ENCODE measurements around the gene ORAI3. TPM values are rescaled to one million over a fixed set of nuclear protein-coding genes. Genes with fewer than 3 reads are reported as not detected.
A peak's percentile ranks its signal among the peaks of the same experiment; 100 is the strongest.

Gene ORAI3
- total RNA-seq, 1 donor from 2014 or later, result 10.2 TPM

GRCh38 chr16:30982548-30983288 lies 33.9 kb downstream of the ORAI3 start:
- Histone ChIP-seq H2AFZ (replicated peaks) (no peak overlapping the region), H3K79me2 (ENCODE audit: low read depth) (no peaks in the 10 kb centered on the region), H3K9ac (no peak overlapping the region), H3K27ac (no peak overlapping the region), H3K9me3 (ENCODE audit: low read depth) (no peaks in the 10 kb centered on the region), H4K20me1 (ENCODE audit: low read depth) (peaks cover 9% of the 10 kb centered on the region), H3K4me3 (no peak overlapping the region), H3K4me1 (no peaks in the 10 kb centered on the region), H3K4me2 (no peak overlapping the region), H3K27me3 (no peaks in the 10 kb centered on the region), H3K36me3 (no peaks in the 10 kb centered on the region), H3F3A (ENCODE audit: low read depth) (peaks cover 10% of the 10 kb centered on the region)
- Mint-ChIP-seq H3K27ac (peak overlapping the region; percentile 63), H3K4me1 (no peaks in the 10 kb centered on the region), H3K27me3 (ENCODE audit: insufficient read depth, low read depth) (peaks cover 11% of the 10 kb centered on the region), H3K36me3 (peaks cover 14% of the 10 kb centered on the region), H3K9me3 (no peaks in the 10 kb centered on the region), H3K4me3 (peak overlapping the region; percentile 13)
- TF ChIP-seq EZH2 (IDR thresholded peaks at IDR 0.05), result no peak
- TF ChIP-seq, protein P1, sequence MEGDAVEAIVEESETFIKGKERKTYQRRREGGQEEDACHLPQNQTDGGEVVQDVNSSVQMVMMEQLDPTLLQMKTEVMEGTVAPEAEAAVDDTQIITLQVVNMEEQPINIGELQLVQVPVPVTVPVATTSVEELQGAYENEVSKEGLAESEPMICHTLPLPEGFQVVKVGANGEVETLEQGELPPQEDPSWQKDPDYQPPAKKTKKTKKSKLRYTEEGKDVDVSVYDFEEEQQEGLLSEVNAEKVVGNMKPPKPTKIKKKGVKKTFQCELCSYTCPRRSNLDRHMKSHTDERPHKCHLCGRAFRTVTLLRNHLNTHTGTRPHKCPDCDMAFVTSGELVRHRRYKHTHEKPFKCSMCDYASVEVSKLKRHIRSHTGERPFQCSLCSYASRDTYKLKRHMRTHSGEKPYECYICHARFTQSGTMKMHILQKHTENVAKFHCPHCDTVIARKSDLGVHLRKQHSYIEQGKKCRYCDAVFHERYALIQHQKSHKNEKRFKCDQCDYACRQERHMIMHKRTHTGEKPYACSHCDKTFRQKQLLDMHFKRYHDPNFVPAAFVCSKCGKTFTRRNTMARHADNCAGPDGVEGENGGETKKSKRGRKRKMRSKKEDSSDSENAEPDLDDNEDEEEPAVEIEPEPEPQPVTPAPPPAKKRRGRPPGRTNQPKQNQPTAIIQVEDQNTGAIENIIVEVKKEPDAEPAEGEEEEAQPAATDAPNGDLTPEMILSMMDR (IDR thresholded peaks at IDR 0.05), result no peak
- DNase-seq (ENCODE audit: low spot score), result no peak

GRCh38 chr16:30983289-30983889 lies 34.5 kb downstream of the ORAI3 start:
- no peak overlapping the region for H3K4me2 ChIP-seq
- H3K9me3 ChIP-seq (ENCODE audit: low read depth), result no peaks in the 10 kb centered on the region
- H3K4me3 ChIP-seq, result no peak overlapping the region
- no peak overlapping the region for H3K27ac ChIP-seq
- no peaks in the 10 kb centered on the region for H3K79me2 ChIP-seq (ENCODE audit: low read depth)
- no peaks in the 10 kb centered on the region for H3K27me3 ChIP-seq
- H4K20me1 ChIP-seq (ENCODE audit: low read depth), result peaks cover 8% of the 10 kb centered on the region
- H2AFZ ChIP-seq (replicated peaks), result no peak overlapping the region
- no peaks in the 10 kb centered on the region for H3K4me1 ChIP-seq
- peaks cover 14% of the 10 kb centered on the region for H3K36me3 Mint-ChIP-seq
- H3K9ac ChIP-seq, result no peak overlapping the region
- H3K27ac Mint-ChIP-seq, result no peak overlapping the region
- H3F3A ChIP-seq (ENCODE audit: low read depth), result peaks cover 10% of the 10 kb centered on the region
- H3K27me3 Mint-ChIP-seq (ENCODE audit: insufficient read depth, low read depth), result peaks cover 11% of the 10 kb centered on the region
- no peaks in the 10 kb centered on the region for H3K36me3 ChIP-seq
- no peaks in the 10 kb centered on the region for H3K9me3 Mint-ChIP-seq
- H3K4me3 Mint-ChIP-seq, result no peak overlapping the region
- no peaks in the 10 kb centered on the region for H3K4me1 Mint-ChIP-seq
- TF ChIP-seq, protein P1 (IDR thresholded peaks at IDR 0.05), result no peak
- TF ChIP-seq EZH2 (IDR thresholded peaks at IDR 0.05) (no peak), EZH2phosphoT487 (IDR thresholded peaks at IDR 0.05) (no peak)
- DNase-seq (ENCODE audit: low spot score), result no peak

GRCh38 chr16:30983898-30984610 lies 35.2 kb downstream of the ORAI3 start:
- H3K4me2 ChIP-seq, result no peak overlapping the region
- H3K9me3 Mint-ChIP-seq, result no peaks in the 10 kb centered on the region
- H3K9me3 ChIP-seq (ENCODE audit: low read depth), result no peaks in the 10 kb centered on the region

More at GRCh38 chr16:30983898-30984610, 35.2 kb downstream of the ORAI3 start:
- H2AFZ ChIP-seq (replicated peaks), result no peak overlapping the region
- H3K4me3 ChIP-seq, result no peak overlapping the region
- H3K9ac ChIP-seq, result no peak overlapping the region
- no peaks in the 10 kb centered on the region for H3K27me3 ChIP-seq
- no peaks in the 10 kb centered on the region for H3K79me2 ChIP-seq (ENCODE audit: low read depth)
- peaks cover 4% of the 10 kb centered on the region for H4K20me1 ChIP-seq (ENCODE audit: low read depth)
- H3K4me1 ChIP-seq, result no peaks in the 10 kb centered on the region
- DNase-seq (ENCODE audit: low spot score), result no peak
- TF ChIP-seq, protein P1 (IDR thresholded peaks at IDR 0.05), result no peak
- TF ChIP-seq EZH2phosphoT487 (IDR thresholded peaks at IDR 0.05) (no peak), EZH2 (IDR thresholded peaks at IDR 0.05) (no peak)
- no peaks in the 10 kb centered on the region for H3K36me3 ChIP-seq
- Mint-ChIP-seq H3K4me1 (no peaks in the 10 kb centered on the region), H3K4me3 (peak overlapping the region; percentile 35), H3K36me3 (peaks cover 10% of the 10 kb centered on the region), H3K27ac (no peak overlapping the region), H3K27me3 (ENCODE audit: insufficient read depth, low read depth) (peaks cover 11% of the 10 kb centered on the region)
- no peak overlapping the region for H3K27ac ChIP-seq
- H3F3A ChIP-seq (ENCODE audit: low read depth), result peaks cover 10% of the 10 kb centered on the region
